ENCODE measurements around the gene PTPRM.
A peak's percentile ranks its signal among the peaks of the same experiment; 100 is the strongest.
"Not testable (repeated sequence)": the region's sequence is repeated elsewhere in the genome, so short reads cannot be mapped to it uniquely, and the experiment has no call there.

The PTPRM gene

DNA sequence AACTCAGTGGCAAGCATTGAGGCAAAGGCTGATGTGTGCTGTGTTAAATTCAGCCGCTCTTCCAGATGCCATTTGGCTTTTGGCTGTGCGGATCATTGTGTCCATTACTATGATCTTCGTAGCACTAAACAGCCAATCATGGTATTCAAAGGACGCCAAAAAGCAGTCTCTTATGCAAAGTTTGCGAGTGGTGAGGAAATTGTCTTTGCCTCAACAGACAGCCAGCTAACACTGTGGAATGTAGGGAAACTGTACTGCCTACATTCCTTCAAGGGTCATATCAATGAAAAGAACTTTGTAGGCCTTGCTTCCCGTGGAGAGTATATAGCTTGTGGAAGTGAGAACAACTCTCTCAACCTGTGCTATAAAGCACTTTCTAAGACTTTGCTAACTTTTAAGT is 846.6 kb downstream of the PTPRM start:
- DNase-seq = no peak

DNA sequence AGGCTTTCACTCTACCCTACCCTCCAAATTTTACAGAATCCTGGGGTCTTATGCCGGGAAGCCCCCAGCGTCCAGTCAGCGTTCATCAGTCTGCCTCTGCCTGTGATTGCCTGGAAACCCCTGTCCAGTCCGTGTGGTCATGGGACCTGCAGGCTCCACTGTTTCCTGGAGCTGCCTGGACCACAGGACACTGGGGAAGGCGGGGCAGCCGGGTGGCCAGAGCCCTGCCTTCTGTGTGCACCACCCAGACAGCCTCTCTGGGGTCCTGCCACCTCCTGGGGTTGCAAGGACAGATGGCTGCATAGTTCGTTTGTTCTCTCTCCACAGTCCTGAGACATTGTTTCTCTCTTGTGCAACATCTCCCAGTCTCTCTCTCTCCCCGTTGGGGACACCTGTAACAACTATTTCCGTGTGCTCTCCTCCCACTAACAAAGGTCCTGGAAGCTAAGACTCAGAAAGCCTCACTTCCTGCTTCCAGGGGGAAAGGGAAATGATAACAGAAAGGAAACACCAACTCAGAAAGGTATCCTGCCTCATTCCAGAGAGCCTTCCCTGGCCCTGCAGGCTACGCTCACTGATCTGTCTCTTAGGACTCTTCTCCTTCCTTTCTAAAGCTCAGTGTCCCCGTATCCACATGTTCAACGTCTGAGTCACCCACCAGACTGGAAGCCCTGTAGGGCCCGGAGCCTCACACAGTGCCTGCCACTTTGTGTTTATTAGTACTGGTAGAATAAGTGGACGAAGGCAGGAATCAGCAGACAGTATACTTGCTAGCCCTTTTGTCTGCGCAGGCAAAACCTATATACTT is 849.3 kb downstream of the PTPRM start:
- DNase-seq = no peak

DNA sequence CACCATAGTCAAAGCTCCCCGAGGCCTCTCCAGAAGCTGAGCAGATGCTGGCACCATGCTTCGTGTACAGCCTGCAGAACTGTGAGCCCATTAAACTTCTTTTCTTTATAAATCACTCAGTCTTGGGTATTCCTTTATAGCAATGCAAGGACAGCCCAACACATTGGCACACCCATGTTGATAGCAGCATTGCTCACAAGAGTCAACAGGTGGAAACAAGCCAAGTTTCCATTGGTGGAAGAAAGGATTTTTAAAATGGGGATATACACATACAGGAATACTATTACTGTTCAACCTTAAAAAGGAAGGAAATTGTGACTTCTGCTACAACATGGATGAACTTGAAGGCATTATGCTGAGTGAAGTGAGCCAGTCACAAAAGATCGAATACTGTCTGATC is 855.3 kb downstream of the PTPRM start:
- no peak for DNase-seq

DNA sequence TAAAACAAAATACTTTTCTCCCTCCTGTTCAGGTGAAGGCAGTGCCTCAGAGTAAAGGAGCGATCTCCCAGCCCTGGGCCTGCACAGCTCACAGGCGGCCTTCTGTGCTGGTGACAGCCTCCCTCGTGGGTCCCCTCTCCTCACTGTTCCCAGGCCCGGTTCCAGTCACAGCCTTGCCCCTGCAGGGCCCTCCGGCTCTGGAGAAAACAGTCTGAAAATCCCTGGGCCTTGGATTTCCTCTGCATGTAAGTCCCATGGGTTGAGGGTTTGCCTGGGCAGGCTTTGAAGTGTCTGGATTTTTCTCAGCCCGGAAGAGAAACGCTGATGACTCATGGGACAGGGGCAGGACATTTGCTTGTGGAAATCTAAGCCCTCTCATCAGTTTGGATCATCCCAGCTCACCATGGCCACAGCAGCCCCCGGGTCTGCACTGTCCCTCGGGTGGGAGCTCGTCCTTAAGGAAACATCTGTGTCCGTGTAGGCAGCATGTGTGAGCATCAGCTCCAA is 856.0 kb downstream of the PTPRM start:
- DNase-seq = no peak

DNA sequence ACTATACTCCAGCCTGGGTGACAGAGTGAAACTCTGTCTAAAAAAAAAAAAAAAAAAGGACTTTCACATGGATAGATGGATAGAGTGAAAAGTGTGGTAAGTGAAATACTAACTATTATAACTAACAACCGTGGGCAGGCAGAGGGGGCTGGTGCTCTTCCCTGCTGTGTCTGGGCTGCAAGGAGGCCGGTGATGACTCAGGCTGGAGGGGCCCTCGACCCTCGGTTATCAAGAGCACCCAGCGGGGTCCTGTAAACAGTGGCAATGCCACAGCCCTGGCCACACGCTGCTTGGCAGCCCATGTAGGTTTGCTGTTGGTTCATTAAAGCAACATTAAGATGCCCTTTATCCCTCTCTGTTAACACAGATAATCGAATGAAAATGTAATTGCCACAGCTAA is 857.4 kb downstream of the PTPRM start:
- DNase-seq = no peak

DNA sequence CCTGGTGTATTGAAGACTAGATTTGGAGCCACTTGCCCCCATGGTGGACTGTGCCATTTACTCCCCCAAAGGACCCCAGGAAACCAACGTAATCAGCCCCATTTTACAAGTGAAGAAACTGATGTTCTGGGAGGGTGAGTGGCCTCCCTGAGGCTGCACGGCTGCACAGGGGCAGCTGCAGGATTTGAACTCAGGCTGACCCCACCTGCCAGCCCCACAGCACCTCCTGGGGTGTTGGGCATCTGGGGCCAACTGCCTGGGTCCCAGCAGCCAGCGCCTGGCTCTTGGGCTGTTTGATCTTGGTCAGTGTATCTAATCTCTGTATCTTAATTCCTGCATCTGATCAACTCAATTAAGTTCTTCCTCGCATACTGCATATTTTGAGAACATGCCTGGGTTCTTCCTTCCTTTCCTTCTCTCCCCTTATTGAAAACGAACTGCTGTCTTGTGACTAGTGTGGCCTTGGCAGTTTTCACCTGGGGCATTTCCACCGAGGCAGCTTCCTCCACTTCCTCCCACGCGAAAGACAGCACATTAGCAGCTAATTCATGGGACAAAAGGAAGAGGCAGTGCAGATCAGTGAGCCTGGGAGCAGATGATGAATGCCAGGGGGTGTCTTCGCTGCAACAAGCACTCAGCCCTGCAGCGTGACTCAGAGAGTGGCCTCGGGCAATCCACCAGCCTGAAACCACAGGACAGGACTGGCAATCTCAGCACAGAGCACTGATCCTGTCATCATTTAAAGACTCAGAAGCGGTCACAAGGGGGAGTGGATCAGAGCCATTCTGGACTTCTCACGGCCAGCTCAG is 858.0 kb downstream of the PTPRM start:
- no peak for DNase-seq

DNA sequence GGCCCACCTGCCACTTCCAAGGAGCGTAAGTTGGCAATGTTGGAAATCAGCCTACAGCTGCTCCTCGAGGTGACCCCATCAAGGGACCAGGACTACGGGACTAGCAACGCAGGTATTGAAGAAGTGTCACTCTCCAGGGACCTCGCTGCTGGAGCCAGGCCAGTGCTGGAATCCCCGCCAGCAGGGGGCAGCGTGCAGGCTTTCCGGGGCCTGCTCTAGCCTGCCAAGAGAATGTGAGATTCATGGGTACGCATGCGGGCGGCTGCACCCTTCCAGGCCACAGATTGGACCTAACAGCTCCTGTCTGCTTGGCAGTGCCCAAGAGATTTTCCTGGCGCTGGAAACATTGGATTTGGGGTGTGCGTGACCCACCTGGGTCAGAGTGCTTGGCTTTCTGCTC is 859.3 kb downstream of the PTPRM start:
- no peak for DNase-seq

DNA sequence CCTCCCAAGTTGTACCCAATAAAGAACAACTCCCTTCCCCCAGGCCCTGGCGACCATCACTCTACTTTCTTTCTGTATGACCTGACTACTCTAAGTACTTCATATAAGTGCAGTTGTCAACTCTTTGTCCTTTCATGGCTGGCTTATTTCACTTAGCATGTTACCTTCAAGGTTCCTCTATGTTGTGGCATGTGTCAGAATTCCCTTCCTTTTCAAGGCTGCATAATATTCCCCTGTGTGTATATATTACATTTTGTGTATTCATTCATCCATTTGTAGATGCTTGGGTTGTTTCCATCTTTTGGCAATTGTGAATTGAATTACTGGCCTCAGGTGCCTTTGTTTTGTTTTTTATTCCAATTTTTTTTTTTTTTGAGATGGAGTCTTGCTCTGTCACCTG is 860.2 kb downstream of the PTPRM start:
- DNase-seq = no peak

DNA sequence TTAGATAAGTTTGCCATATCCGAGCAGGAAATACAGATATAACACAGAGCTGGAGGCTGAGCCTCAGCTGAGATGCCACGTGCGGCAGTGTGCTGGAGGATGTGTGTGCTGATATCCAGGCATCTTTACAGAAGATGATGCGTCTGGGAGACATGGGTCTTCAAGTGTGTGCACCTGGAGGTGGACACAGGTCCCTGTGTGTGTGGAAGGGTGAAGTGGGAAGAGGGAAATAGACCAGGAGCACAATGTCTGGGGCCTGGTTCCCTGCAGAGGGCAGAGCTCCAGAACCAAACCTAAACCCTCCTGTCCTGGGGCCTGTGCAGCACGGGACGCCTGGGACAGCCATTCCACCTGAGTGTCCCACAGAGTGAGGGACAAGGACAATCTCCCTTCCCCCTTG is 861.8 kb downstream of the PTPRM start:
- DNase-seq = no peak

DNA sequence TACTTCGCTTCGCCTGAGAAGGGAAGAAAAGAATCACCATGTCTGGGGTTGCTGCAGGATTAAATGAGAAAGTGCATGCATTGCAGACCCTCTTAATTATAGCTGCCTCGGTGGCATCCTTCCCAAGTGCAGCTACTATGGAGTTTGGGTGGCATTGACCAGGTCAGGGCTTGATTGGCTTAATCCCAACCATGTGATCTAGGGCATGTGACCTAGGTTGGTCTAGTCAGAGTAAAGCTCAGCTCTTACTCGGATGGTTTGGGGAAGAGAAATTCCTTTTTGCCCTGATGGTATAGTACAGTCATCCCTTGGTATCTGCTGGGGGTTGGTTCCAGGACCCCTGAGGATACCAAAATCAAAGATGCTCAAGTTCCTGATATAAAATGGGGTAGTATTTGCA is 863.9 kb downstream of the PTPRM start:
- no peak for DNase-seq

DNA sequence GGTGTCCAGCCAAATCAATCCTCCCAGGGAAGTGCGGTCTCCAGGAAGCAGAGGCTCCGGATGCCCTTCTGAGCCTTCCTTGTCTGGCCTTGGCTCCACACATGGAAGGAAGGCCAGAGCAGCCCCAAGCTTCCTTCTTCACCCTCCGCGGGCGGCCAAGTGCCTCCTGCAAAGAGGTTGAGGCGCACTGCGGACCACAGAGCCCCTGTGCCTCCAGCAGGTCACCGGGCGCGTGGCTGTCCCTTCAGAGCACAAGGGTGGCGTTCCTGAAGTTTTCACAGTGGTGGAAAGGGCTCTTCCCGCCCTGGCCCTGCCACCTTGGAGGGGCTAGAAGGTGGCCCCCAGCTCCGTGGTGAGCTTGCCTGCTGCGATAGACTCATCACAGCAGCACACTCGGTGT is 866.2 kb downstream of the PTPRM start:
- no peak for DNase-seq

DNA sequence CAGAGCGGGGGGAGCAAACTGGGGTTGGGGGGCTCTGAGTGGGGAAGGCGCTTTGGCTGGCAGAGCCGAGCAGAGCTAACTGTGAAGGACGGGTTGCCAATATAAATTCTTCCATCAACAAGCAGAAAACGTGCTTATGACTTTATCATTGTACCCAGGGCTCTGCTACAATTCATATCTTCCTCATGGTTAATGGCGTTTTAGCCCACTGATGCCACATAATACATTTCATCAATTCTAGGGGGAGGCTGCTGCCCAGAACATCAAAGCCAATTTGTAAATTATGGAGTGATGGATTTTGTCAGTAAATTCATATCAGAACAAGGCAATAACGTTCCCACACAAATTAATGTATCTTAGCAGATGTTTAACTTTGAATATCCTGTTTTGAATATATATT is 866.7 kb downstream of the PTPRM start:
- no peak for DNase-seq

DNA sequence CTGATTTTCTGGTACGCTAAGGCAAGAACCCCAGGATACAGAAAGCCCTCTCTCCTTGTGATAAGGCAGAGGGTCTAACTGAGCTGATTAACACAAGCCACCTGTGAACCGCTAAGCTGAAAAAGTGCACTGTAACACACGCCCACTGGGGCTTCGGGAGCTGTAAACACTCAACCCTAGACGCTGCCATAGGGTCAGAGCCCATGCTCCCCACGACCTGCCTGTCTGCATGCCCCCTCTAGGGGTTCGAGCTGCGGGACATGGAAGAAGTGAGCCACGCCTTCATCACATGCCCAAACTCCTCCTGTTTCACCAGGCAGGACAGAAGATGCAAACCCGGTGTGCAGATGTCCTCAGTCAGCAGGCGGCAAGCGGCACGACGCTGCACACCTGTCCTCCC is 868.3 kb downstream of the PTPRM start:
- peak; percentile 86 for DNase-seq

DNA sequence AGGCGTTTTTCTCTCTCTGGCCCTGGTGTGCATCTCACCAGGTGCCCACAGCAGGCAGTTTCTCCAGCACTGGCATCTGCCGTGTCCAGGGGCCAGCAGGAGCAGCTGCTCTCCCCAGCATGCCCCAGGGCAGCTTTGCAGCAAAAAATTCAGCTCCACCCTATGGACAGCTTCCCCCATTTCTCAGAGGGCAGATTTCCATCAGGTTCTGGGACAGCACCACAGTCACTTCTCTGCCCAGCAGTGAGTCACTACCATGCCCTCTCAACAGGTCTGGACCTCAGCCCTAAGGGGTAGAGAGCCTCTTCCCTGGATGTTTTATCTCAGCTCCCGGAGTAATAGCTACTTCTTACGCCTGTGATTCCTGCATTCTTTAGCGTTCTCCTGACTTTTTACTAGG is 871.9 kb downstream of the PTPRM start:
- no peak for DNase-seq

DNA sequence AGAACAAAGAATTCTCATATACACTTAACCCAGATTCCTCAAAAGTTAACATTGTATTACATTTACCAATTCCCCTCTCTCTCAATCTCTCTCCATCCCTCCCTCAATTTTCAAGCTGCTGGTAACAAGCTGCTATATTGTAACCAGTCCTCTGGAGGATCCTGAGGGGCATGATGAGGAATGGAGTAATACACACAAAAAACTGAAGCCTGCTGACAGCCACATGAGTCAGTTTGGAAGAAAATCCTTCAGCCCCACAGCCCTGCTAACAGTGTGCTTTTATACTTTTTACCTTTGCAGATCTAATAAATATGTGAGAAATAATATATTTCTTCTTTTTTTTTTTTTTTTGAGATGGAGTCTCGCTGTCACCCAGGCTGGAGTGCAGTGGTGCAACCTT is 876.4 kb downstream of the PTPRM start:
- no peak for DNase-seq

DNA sequence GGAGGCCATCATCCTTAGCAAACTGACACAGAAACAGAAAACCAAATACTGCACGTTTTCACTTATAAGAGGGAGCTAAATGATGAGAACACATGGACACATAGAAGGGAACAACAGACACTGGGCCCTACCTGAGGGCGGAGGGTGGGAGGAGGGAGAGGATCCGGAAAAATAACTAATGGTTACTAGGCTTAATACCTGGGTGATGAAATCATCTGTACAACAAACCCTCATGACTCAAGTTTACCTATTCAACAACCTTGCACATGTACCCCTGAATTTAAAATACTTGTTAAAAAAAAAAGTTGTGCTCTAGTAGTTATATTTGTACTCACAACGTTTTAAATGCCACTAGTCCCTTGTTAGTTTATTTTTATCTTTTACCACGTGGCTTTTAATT is 879.8 kb downstream of the PTPRM start:
- DNase-seq = not testable (repeated sequence)

DNA sequence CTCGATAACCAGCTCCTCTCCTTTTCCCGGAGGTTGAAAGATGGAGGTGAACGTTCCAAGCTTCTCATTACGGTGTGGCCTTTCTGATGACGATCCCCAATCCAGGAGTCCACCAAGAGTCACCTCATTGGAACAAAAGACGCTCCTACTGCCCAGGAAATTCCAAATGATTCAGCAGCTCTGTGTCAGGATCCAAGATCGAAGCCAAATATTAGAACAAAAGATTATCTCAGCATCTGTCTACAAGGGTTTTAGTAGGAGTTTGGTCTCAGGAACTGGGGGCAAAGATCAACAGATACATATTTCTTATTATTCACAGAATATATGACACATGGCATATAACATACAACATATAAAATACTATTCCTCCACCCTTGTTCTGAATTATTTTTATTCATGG is 881.0 kb downstream of the PTPRM start:
- no peak for DNase-seq

DNA sequence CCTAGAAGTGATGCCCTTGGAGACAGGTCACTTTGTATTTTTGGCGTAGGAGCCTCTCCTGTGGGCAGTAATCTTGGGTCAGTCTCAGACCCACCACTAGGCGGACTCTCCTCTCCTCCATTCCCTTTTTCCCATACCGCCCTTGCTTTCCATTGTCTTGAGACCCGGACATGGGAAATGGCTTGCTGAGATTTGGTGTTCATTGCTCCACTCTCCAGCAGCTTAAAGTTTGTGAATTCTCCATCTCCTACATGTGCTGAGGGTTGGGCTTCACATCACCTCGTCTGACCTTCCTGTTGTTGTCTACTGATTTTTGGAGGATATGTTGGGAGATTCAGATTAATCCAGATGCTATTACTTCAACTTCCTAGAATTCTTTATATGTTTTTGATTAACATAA is 882.9 kb downstream of the PTPRM start:
- DNase-seq = no peak

DNA sequence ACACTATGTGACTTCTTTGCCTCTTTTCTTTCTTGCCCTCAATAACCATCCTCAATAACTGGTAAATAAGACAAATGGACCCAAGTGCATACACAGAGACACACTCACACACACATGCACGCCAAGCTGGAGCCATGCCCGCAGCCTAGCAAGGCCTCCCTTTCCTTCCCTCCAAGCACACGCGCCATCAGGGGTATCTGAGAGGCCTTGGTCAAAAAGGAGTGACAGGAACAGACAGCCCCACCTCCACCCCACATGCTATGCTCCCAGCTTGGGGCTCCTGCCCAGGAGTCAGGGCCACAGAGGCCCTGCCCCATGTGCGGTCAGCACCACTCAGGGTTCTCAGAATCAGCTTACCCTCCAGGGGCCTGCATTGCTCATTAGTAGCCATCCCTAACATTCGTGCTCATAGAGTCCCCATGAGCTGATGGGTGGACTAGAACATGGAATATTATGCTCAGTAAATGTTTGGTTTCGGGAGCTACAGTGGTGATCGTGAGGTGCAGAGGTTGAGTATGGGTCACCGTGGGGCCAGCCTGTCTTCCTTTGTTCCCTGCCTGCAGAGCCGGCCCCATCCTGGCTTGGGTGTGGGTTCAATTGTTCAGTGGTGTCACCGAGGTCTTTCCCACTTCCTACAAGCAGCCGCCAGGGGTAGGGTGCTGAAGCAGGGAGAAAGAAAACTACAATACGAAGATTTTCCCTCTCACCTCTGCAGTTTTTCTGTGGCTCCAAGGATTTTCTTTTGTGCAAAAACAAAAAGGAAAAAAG is 884.0 kb downstream of the PTPRM start:
- no peak for DNase-seq

DNA sequence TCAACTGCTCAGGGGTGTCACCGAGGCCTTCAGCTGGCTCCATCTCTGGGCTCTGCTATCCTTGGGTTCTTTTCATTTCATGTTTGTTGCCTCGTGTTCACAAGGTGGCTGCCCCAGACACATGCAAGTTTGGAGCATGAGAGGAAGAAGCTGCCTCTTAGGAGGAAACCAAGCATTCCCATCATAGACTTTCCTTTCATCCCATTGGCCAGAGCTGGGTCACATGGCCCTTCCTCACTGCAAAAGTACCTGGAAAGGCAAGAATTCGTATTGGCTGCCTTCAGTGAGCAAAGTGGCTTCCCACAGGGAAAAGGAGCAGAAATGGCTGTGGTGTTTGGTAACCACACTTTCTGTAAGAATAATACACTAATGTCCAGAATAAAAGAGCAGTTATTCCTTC is 886.4 kb downstream of the PTPRM start:
- no peak for DNase-seq

DNA sequence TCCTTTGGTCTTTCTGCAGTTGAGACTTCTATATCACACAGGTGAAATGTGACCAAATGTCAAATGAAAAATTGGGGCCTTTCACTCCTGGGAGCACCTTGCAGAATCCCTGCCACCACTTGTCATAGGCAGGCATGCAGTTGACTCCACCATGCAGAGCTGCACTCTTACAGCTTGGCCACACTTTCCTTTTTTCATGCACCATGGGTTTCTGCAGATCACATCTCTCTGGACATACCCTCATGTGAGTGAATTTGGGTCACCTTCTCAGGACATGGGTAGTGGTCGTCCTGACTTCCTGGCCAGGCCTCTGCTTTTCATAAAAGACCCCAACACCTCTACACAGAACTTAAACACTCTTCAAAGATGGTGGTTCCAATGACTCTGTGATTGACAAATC is 887.0 kb downstream of the PTPRM start:
- no peak for DNase-seq

DNA sequence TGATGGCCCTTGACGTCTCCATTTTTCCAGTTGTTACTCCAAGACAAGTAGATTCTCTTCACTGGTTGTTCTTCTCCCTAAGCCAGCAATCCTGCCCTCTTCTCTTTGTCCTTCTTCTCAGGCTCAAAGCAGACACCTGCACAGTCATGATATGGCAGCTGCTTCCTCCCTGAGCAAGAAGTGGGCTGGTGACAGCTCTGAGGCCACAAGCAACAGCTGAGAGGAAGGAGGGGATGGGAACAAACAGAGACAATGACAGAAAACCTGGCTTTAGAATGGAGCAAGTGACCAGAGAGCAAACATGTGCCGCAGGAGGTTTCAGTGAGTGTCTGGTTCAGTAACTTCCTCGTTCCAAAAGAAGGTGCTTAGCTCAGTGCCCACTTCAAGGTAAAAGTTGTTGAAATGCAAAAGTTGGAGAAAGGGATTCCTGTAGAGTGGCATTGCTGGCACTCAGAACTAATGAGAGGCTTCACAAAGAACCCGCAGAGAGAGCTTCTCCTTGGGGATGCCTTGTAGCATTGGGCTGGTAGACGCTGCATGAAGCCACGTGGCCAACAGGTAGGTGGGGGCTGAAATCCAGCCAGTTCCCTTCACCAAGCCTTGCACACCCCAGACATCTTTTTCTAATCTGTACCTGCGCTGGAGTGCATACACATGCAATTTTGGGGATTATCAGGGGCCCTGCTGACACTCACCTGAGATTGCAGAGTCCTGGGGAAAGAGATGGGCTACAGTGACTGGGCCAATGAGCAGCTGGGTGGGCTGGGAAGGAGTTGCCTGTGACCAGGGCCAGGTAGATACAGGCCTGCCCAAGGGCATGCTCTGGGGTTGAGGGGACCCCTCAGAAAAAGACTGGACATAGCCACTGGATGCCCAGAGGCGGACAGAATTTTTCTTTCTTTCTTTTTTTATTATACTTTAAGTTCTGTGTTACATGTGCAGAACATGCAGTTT is 888.8 kb downstream of the PTPRM start:
- no peak for DNase-seq

All from NCI-H2171 (cell line).